ENCODE results near the gene RSPRY1. TPM values are rescaled to one million over a fixed set of nuclear protein-coding genes. Genes with fewer than 3 reads are reported as not detected.

The RSPRY1 gene
- polyA plus RNA-seq, 1 of the 3 experiments (the other 2 are of a cell fraction): 16.6 TPM

DNA sequence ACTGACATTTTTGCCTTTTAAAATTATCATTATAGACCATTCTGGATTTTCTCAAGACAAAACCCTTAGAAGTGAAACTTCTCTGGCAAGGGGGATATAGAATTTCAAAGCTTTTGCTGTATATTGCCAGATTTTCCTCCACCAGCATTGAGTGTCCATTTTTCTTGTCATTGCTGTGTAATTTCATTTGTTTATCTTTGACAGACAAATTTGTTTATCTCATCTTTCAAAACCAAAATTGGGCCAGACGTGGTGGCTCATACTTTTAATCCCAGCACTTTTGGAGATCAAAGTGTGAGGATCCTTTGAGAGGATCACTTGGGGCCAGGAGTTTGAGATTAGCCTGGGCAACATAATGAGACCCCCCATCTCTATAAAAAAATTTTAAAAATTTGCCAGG is 43.0 kb downstream of the RSPRY1 start:
- Histone ChIP-seq H3K4me2 (no peak overlapping the region), H3K36me3 (replicated peaks in 1 of 2; ENCODE audit: control insufficient read depth in 1 of 2, insufficient read depth in 2 of 2, low read length in 1 of 2) (peaks cover 55 to 74% of the 10 kb centered on the region in 2 experiments), H3K27ac (ENCODE audit: low read depth in 2 of 2, low read length in 1 of 2) (peak overlapping the region in 1 of 2 experiments; percentile 43; a peak in 2 of 4 replicates), H3K4me1 (ENCODE audit: control insufficient read depth in 1 of 2, insufficient read depth in 2 of 2, low read depth in 1 of 2, low read length in 1 of 2) (peaks cover 8 to 21% of the 10 kb centered on the region in 2 experiments; a peak in 3 of 4 replicates), H3K9ac (no peak overlapping the region), H3K27me3 (ENCODE audit: insufficient read depth) (no peaks in the 10 kb centered on the region), H3K4me3 (ENCODE audit: low read depth in 2 of 2, low read length in 1 of 2) (no peak overlapping the region), H3K79me2 (ENCODE audit: insufficient read depth) (no peaks in the 10 kb centered on the region), H4K20me1 (ENCODE audit: insufficient read depth) (no peaks in the 10 kb centered on the region), H3K9me2 (no peaks in the 10 kb centered on the region), H2AFZ (ENCODE audit: low read depth) (no peak overlapping the region), H3F3A (replicated peaks; ENCODE audit: insufficient read depth) (peaks cover 16% of the 10 kb centered on the region), H3K9me3 (no peaks in the 10 kb centered on the region)
- no peak for TF ChIP-seq FOSL2 (IDR thresholded peaks at IDR 0.05; ENCODE audit: borderline replicate concordance, low read depth)
- TF ChIP-seq MEF2A (IDR thresholded peaks at IDR 0.05; ENCODE audit: borderline replicate concordance, low read depth): no peak
- TF ChIP-seq PBX3 (IDR thresholded peaks at IDR 0.05): no peak
- no peak for TF ChIP-seq EZH2phosphoT487 (IDR thresholded peaks at IDR 0.05; ENCODE audit: borderline replicate concordance, low read depth)
- TF ChIP-seq NRF1 (IDR thresholded peaks at IDR 0.05; ENCODE audit: low read depth, low read length): no peak
- peak in 1 of 2 experiments; percentile 64; a peak in 2 of 4 replicates for TF ChIP-seq EP300 (IDR thresholded peaks at IDR 0.05; ENCODE audit: borderline replicate concordance in 1 of 2, low read depth in 1 of 2, low read length in 1 of 2)
- TF ChIP-seq, protein P1, sequence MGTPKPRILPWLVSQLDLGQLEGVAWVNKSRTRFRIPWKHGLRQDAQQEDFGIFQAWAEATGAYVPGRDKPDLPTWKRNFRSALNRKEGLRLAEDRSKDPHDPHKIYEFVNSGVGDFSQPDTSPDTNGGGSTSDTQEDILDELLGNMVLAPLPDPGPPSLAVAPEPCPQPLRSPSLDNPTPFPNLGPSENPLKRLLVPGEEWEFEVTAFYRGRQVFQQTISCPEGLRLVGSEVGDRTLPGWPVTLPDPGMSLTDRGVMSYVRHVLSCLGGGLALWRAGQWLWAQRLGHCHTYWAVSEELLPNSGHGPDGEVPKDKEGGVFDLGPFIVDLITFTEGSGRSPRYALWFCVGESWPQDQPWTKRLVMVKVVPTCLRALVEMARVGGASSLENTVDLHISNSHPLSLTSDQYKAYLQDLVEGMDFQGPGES (IDR thresholded peaks at IDR 0.05; ENCODE audit: low read depth, low read length): no peak
- TF ChIP-seq REST (IDR thresholded peaks at IDR 0.05; ENCODE audit: low read depth, low read length): no peak
- TF ChIP-seq GATA2 (CRISPR knock-in tag; IDR thresholded peaks at IDR 0.05): peak; percentile 52; the same call in 1 of the 2 replicates
- DNase-seq: no peak
- 91% methylated on average over 1 of the region's 1 CpG for WGBS (ENCODE audit: low lambda C conversion rate)
- ChIA-PET CTCF (interaction anchor here (1.4 kb wide), 1 partner anchor 188 kb away, joined by 3 read pairs; no protein-coding TSS in a partner anchor), POLR2A (no interaction called here)

Data from SK-N-SH (cell line).